ENCODE data around the gene SIDT2. TPM values are rescaled to one million over a fixed set of nuclear protein-coding genes. Genes with fewer than 3 reads are reported as not detected.

SIDT2 gene
- total and polyA plus RNA-seq, 2 of the 8 experiments (the other 6 are each of a cell fraction or from before 2014, with no cell fraction given) = 18.5 to 21.1 TPM

- no peak overlapping the region for H2AK5ac ChIP-seq (ENCODE audit: low read depth, low read length)
- H3K4me1 ChIP-seq (replicated peaks in 1 of 4; ENCODE audit: control insufficient read depth in 3 of 4, insufficient read depth in 4 of 4, low read length in 3 of 4) = peaks cover 0 to 19% (median 16%) of the 10 kb centered on the region in 4 experiments; a peak in 6 of 7 replicates
- H3K27ac ChIP-seq (ENCODE audit: low read depth, low read length) = no peak overlapping the region; the same call in 1 of the 2 replicates
- H3K79me1 ChIP-seq (ENCODE audit: low read depth, low read length) = no peaks in the 10 kb centered on the region; the same call in 1 of the 2 replicates
- peaks cover 0 to 14% of the 10 kb centered on the region in 2 experiments; a peak in 1 of 4 replicates for H3K79me2 ChIP-seq (ENCODE audit: control insufficient read depth in 1 of 2, insufficient read depth in 2 of 2, low read length in 2 of 2)
- CTCF ChIA-PET (ENCODE audit: partially characterized antibody) = interaction anchor here (0.7 to 18.7 kb wide), 8 partner anchors 8 to 369 kb away, joined by 3 to 449 read pairs (median 7); partner anchors contain the start of genes PCSK7, RNF214 and SIDT2
- no peak overlapping the region for H4K91ac ChIP-seq (replicated peaks; ENCODE audit: insufficient read length, low read length)
- peak overlapping the region; percentile 47 for H4K8ac ChIP-seq (ENCODE audit: extremely low read depth, insufficient read depth, low read length)
- no peak overlapping the region for H3K4ac ChIP-seq (replicated peaks; ENCODE audit: insufficient read length, low read depth, low read length)
- no peak overlapping the region for H3K4me2 ChIP-seq (ENCODE audit: insufficient read depth in 1 of 2, low read depth in 2 of 2, low read length in 2 of 2)
- no peaks in the 10 kb centered on the region for H4K20me1 ChIP-seq (replicated peaks in 1 of 2; ENCODE audit: control insufficient read depth in 1 of 2, insufficient read depth in 2 of 2, low read length in 2 of 2)
- no peak overlapping the region for H3K9ac ChIP-seq (replicated peaks in 1 of 4; ENCODE audit: extremely low read depth in 1 of 4, low read depth in 3 of 4, low read length in 3 of 4)
- H3K18ac ChIP-seq (ENCODE audit: extremely low read depth, low read length) = no peak overlapping the region
- no peak overlapping the region for H3K4me3 ChIP-seq (ENCODE audit: extremely low read depth in 1 of 4, insufficient read depth in 2 of 4, low read depth in 3 of 4, low read length in 4 of 4)
- H2BK12ac ChIP-seq (ENCODE audit: low read depth, low read length) = no peak overlapping the region
- H3K14ac ChIP-seq (ENCODE audit: insufficient read length) = no peak overlapping the region
- no peak overlapping the region for H3K23ac ChIP-seq (ENCODE audit: insufficient read length)
- H2BK5ac ChIP-seq (ENCODE audit: low read depth, low read length) = no peak overlapping the region
- peaks cover 4% of the 10 kb centered on the region; the same call in 1 of the 2 replicates for H3K23me2 ChIP-seq (ENCODE audit: low read depth, low read length)
- H3K56ac ChIP-seq (replicated peaks; ENCODE audit: insufficient read length, low read depth, low read length) = no peak overlapping the region
- no peaks in the 10 kb centered on the region for H3K9me3 ChIP-seq (ENCODE audit: insufficient read depth in 2 of 2, low read depth in 1 of 2, low read length in 1 of 2)
- POLR2A ChIA-PET (ENCODE audit: partially characterized antibody) = interaction anchor here (0.6 to 10.3 kb wide), 8 partner anchors 9 to 60 kb away, joined by 3 to 153 read pairs (median 6); partner anchors contain the start of genes PAFAH1B2, PCSK7, RNF214 and SIDT2
- H2BK120ac ChIP-seq (replicated peaks; ENCODE audit: low read depth, low read length) = no peak overlapping the region
- H2BK20ac ChIP-seq (ENCODE audit: low read length) = no peak overlapping the region
- H3K27me3 ChIP-seq (replicated peaks in 1 of 4; ENCODE audit: control insufficient read depth in 3 of 4, extremely low read depth in 1 of 4, insufficient read depth in 3 of 4, low read length in 3 of 4) = no peaks in the 10 kb centered on the region; a peak in 1 of 7 replicates
- peaks cover 2 to 8% (median 5%) of the 10 kb centered on the region in 4 experiments; a peak in 3 of 8 replicates for H3K36me3 ChIP-seq (ENCODE audit: control insufficient read depth in 2 of 4, insufficient read depth in 4 of 4, low read length in 3 of 4)
- no peak for FAIRE-seq
- no peak overlapping the region for H2AFZ ChIP-seq (ENCODE audit: low read length)
- WGBS, 2 experiments (ENCODE audit: extremely low coverage in 1 of 2, insufficient coverage in 1 of 2, insufficient read length in 1 of 2, insufficient replicate concordance in 2 of 2, low coverage in 1 of 2, low lambda C conversion rate in 2 of 2, missing lambda C conversion rate in 1 of 2) = 91 to 100% methylated on average over 1 to 17 of the region's 17 CpGs
- no peak for DNase-seq (ENCODE audit: low read depth in 1 of 2, low spot score in 2 of 2)
- peak in 1 of 2 experiments; percentile 66; a peak in 1 of 3 replicates for TF ChIP-seq POLR2A (IDR thresholded peaks at IDR 0.05; ENCODE audit: control extremely low read depth in 1 of 2, low read depth in 2 of 2, low read length in 2 of 2)
- TF ChIP-seq POLR2AphosphoS5 (IDR thresholded peaks at IDR 0.05; ENCODE audit: low read depth, low read length) = 0 out of 2 replicates have a peak, but pooled peaks have one; percentile 34
- TF ChIP-seq NRF1 (IDR thresholded peaks at IDR 0.05; ENCODE audit: low read depth, low read length) = no peak
- TF ChIP-seq CBX5 (IDR thresholded peaks at IDR 0.05; ENCODE audit: low read depth, low read length) = no peak
- H2BK15ac ChIP-seq (ENCODE audit: low read length) = no peak overlapping the region
- H4K5ac ChIP-seq (ENCODE audit: insufficient read length, low read depth, low read length) = no peak overlapping the region
Measured at GRCh38 chr11:117204283-117205080, 25.9 kb downstream of the SIDT2 start.

Measured in H1 (cell line).